Common myeloid progenitor, CD34-positive (primary cell): Measurements from ENCODE around the gene KATNBL1.
"Not testable (repeated sequence)": the region's sequence is repeated elsewhere in the genome, so short reads cannot be mapped to it uniquely, and the experiment has no call there.

Experiments used
- CTCF ChIA-PET: fragments of 350-600 bp; sonication (Branson Sonifier 250); formaldehyde crosslinking; loops from one replicate; lab custom pipeline; 2021; ENCODE audit warnings: antibody characterized with exemption; lab: Charles Lee
- POLR2A ChIA-PET: fragments of 350-600 bp; sonication (Branson Sonifier 250); formaldehyde crosslinking; loops from one replicate; lab custom pipeline; 2021; ENCODE audit warnings: antibody characterized with exemption; lab: Charles Lee
- DNase-seq, 3 donors: peaks; one replicate each; pipeline versions ENCODE4 v3.0.0 to v3.0.0-alpha.2; 2013
- H3K27ac ChIP-seq, 2 experiments: 1 replicate in 1 of 2; 2 replicates in 1 of 2; pipeline ENCODE4 v1.7.0; 2013; ENCODE audit warnings: inconsistent platforms in 2 of 2, low read length in 2 of 2, mild to moderate bottlenecking in 2 of 2, low read depth in 1 of 2, moderate library complexity in 1 of 2; ENCODE audit not compliant: severe bottlenecking in 2 of 2, insufficient read depth in 1 of 2, poor library complexity in 1 of 2
- H3K27me3 ChIP-seq, 5 experiments: replicated peaks in 2 of 5; 1 replicate in 3 of 5; 2 replicates in 2 of 5; pipeline versions ENCODE4 v1.6.1 to v1.7.0; 2013; ENCODE audit warnings: low read length in 4 of 5, mild to moderate bottlenecking in 2 of 5, moderate library complexity in 2 of 5, inconsistent platforms in 1 of 5; ENCODE audit not compliant: insufficient read depth in 5 of 5, control insufficient read depth in 4 of 5
- H3K36me3 ChIP-seq, 4 experiments: 1 replicate in 2 of 4; 2 replicates in 2 of 4; pipeline versions ENCODE4 v1.6.1 to v1.7.0; 2013; ENCODE audit warnings: low read length in 3 of 4, control low read depth in 1 of 4, mild to moderate bottlenecking in 1 of 4; ENCODE audit not compliant: control insufficient read depth in 4 of 4, insufficient read depth in 4 of 4
- H3K4me1 ChIP-seq, 4 experiments: 1 replicate in 3 of 4; 2 replicates in 1 of 4; pipeline versions ENCODE4 v1.6.1 to v1.7.1; 2013; ENCODE audit warnings: low read length in 3 of 4, mild to moderate bottlenecking in 3 of 4, control low read depth in 1 of 4, inconsistent platforms in 1 of 4, moderate library complexity in 1 of 4; ENCODE audit not compliant: control insufficient read depth in 4 of 4, insufficient read depth in 4 of 4; ENCODE audit errors: control extremely low read depth in 1 of 4
- H3K4me3 ChIP-seq, 7 experiments: 1 replicate in 4 of 7; 2 replicates in 3 of 7; pipeline versions ENCODE4 v1.5.1 to v1.7.0; 2013; ENCODE audit warnings: mild to moderate bottlenecking in 7 of 7, low read length in 6 of 7, moderate library complexity in 6 of 7, inconsistent platforms in 2 of 7, low read depth in 2 of 7, control low read depth in 1 of 7; ENCODE audit not compliant: insufficient read depth in 4 of 7, control insufficient read depth in 1 of 7; ENCODE audit errors: extremely low read depth in 1 of 7
- H3K9me3 ChIP-seq, 5 experiments: 1 replicate in 4 of 5; 2 replicates in 1 of 5; pipeline versions ENCODE4 v1.6.1 to v1.7.1; 2013; ENCODE audit warnings: low read length in 4 of 5, mild to moderate bottlenecking in 2 of 5, inconsistent platforms in 1 of 5, low read depth in 1 of 5, moderate library complexity in 1 of 5; ENCODE audit not compliant: control insufficient read depth in 4 of 5, insufficient read depth in 2 of 5; ENCODE audit errors: control extremely low read depth in 1 of 5
- WGBS: methylation state at CpG from one replicate; pipeline ENCODE4 v1.1.5; 2013; ENCODE audit not compliant: insufficient coverage; 5-methylcytosine and 5-hydroxymethylcytosine counted together

KATNBL1 gene

DNA sequence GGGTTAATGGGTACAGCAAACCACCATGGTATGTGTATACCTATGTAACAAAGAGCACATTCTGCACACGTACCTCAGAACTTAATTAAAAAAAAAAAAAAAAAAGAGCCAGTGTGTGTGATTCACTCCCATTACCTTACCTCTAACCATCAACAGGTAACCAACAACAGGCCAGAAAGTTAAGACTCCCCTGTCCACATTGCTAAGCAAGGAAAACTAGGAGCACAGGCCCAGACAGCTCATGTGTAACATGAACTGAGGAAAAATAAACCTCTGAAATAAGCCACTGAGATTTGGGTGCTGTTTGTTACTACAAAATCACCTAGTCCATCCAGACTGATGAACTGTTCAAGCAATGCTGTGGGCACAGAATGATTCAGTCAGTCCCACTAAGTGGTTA, 6.0 kb downstream of the KATNBL1 start:
- H3K27me3 ChIP-seq: no peaks in the 10 kb centered on the region
- no peak overlapping the region for H3K4me3 ChIP-seq
- no peak overlapping the region for H3K27ac ChIP-seq
- WGBS: no CpG with 5 or more reads among the region's 1 CpG
- H3K4me1 ChIP-seq: peaks cover 4 to 9% (median 5%) of the 10 kb centered on the region in 4 experiments
- CTCF ChIA-PET: interaction anchor here (0.7 kb wide), 1 partner anchor 94 kb away, joined by 3 read pairs; no protein-coding TSS in a partner anchor
- DNase-seq: no peak
- POLR2A ChIA-PET: no interaction called here
- H3K36me3 ChIP-seq: peaks cover 2 to 24% (median 4%) of the 10 kb centered on the region in 4 experiments
- no peaks in the 10 kb centered on the region for H3K9me3 ChIP-seq

DNA sequence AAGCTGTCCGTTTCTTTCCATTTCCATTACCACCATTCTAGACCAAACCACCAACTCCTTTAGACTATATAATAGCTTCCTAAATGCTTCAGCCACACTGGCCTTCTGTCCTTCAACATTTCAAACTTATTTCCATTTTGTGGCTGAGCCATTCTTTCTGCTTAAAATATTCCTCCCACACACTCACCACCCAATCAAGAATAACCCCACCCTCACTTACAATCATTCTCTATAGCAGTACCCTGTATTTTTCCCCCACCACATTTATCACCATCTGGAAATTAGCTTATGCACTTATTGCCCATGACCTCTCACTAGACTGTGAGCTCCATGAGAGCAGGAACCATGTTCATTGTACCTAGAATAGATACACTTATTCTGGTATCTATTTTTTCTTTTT, 6.6 kb downstream of the KATNBL1 start:
- Histone ChIP-seq H3K27me3 (no peaks in the 10 kb centered on the region), H3K36me3 (peaks cover 2 to 24% (median 4%) of the 10 kb centered on the region in 4 experiments), H3K4me3 (no peak overlapping the region), H3K9me3 (no peaks in the 10 kb centered on the region), H3K4me1 (peaks cover 0 to 3% (median 0%) of the 10 kb centered on the region in 4 experiments), H3K27ac (no peak overlapping the region)
- 92% methylated on average over 1 of the region's 1 CpG for WGBS
- ChIA-PET CTCF (interaction anchor here (0.5 to 0.7 kb wide), 2 partner anchors 92 to 93 kb away, joined by 3 read pairs; no protein-coding TSS in a partner anchor), POLR2A (no interaction called here)
- no peak for DNase-seq

DNA sequence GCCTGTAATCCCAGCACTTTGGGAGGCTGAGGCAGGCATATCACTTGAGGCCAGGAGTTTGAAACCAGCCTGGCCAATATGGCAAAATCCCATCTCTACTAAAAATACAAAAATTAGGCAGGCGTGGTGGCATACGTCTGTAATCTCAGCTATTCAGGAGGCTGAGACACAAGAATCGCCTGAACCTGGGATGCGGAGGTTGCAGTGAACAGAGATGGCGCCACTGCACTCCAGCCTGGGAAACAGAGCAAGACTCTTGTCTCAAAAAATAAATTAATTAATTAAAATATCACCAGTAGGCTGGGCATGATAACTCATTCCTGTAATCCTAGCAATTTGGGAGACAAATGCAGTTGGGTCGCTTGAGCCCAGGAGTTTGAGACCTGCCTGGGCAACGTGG, 16.6 kb downstream of the KATNBL1 start:
- H3K4me3 ChIP-seq, H3K9me3 ChIP-seq, H3K36me3 ChIP-seq, H3K27me3 ChIP-seq, CTCF ChIA-PET, H3K4me1 ChIP-seq, H3K27ac ChIP-seq, DNase-seq: not testable (repeated sequence)
- POLR2A ChIA-PET: interaction anchor here (0.6 kb wide), 1 partner anchor 26 kb away, joined by 3 read pairs; no protein-coding TSS in a partner anchor
- WGBS: 75% methylated on average over 5 of the region's 7 CpGs

DNA sequence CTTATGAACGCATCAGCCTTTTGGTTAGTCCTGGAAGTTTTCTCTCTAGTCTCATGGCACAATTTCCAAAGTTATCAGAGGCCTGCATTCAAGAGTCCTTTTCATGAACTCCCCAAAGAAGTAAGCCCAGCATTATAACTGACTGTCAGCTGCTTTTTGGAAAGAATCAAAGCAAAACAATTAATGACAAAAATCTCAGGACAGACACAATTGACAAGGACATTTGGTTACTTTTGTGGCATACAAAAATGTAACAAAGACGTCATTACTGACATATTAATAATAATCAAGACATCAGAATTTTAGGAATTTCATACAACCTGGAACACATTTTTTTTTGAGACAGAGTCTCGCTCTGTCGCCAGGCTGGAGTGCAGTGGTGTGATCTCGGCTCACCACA, 21.2 kb downstream of the KATNBL1 start:
- H3K36me3 ChIP-seq: peaks cover 3 to 26% (median 10%) of the 10 kb centered on the region in 4 experiments
- ChIA-PET CTCF (no interaction called here), POLR2A (interaction anchor here (0.5 kb wide), 1 partner anchor 514 kb away, joined by 3 read pairs; no protein-coding TSS in a partner anchor)
- no peak for DNase-seq
- no peak overlapping the region for H3K27ac ChIP-seq
- WGBS: 100% methylated on average over 5 of the region's 5 CpGs
- H3K9me3 ChIP-seq: peaks cover 0 to 13% (median 0%) of the 10 kb centered on the region in 5 experiments
- no peak overlapping the region for H3K4me3 ChIP-seq
- H3K4me1 ChIP-seq: no peaks in the 10 kb centered on the region
- no peaks in the 10 kb centered on the region for H3K27me3 ChIP-seq

DNA sequence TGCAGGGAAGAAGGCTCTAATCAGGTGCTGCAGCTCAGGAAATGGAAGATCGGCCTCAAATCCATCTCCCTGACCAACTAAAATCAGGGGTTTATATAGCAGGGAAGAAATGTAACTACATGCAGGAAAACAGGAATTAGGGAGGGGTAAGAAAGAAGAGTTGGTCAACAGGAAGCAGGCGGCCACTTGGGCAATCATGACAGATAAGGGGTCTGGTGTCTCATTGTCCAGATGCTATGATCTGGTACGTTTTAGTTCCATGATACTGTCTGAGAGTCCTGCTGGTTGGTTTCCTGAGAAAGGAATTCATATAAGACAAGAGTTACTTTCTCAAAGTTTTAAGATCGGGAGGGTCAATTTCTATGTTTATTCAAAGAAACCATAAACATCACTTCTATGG, 24.2 kb downstream of the KATNBL1 start:
- Histone ChIP-seq H3K4me3 (no peak overlapping the region), H3K36me3 (peaks cover 3 to 26% (median 10%) of the 10 kb centered on the region in 4 experiments), H3K4me1 (peaks cover 0 to 3% (median 1%) of the 10 kb centered on the region in 4 experiments), H3K27me3 (no peaks in the 10 kb centered on the region), H3K9me3 (peaks cover 0 to 13% (median 0%) of the 10 kb centered on the region in 5 experiments), H3K27ac (no peak overlapping the region)
- CTCF ChIA-PET: interaction anchor here (1.2 kb wide), 1 partner anchor 13 kb away, joined by 3 read pairs; no protein-coding TSS in a partner anchor
- POLR2A ChIA-PET: no interaction called here
- WGBS: 96% methylated on average over 4 of the region's 4 CpGs
- DNase-seq: no peak

DNA sequence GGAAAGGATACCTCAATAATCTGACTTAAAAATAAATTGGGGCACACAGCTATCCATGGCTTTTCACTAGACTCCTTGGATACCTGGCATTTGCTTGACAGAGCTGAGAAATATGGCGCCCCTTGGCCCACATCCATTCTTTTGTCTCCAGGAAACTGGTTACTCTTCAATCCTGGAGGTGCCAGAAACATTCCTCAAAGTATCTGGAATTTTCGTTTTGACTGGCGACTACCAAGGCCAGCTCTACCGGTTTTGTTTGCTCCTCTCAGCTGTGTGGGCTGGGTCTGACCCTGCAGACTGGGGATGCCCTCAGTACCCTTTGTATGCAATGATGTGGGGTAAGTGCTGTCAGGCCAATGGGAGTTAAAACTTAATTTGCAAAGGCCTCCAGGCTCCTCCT, 27.0 kb downstream of the KATNBL1 start:
- DNase-seq: no peak
- Histone ChIP-seq H3K4me3 (no peak overlapping the region), H3K27me3 (no peaks in the 10 kb centered on the region), H3K4me1 (peaks cover 0 to 3% (median 1%) of the 10 kb centered on the region in 4 experiments), H3K9me3 (peaks cover 0 to 13% (median 0%) of the 10 kb centered on the region in 5 experiments), H3K36me3 (peaks cover 3 to 30% (median 11%) of the 10 kb centered on the region in 4 experiments), H3K27ac (no peak overlapping the region)
- 86% methylated on average over 4 of the region's 4 CpGs for WGBS
- CTCF ChIA-PET: interaction anchor here (1.1 kb wide), 1 partner anchor 27 kb away, joined by 5 read pairs; the partner anchor contains the start of gene KATNBL1
- POLR2A ChIA-PET: no interaction called here

- Histone ChIP-seq H3K4me1 (peaks cover 0 to 3% (median 1%) of the 10 kb centered on the region in 4 experiments), H3K4me3 (no peak overlapping the region), H3K9me3 (peaks cover 2 to 16% (median 8%) of the 10 kb centered on the region in 5 experiments), H3K36me3 (peaks cover 0 to 8% (median 3%) of the 10 kb centered on the region in 4 experiments), H3K27me3 (no peaks in the 10 kb centered on the region), H3K27ac (no peak overlapping the region)
- DNase-seq: peak; percentile 10 to 62 (median 27)
- POLR2A ChIA-PET: no interaction called here
- WGBS: no CpG with 5 or more reads among the region's 3 CpGs
- CTCF ChIA-PET: interaction anchor here (1.4 kb wide), 1 partner anchor 96 kb away, joined by 4 read pairs; no protein-coding TSS in a partner anchor
Measured at GRCh38 chr15:34179234-34179633, 30.7 kb downstream of the KATNBL1 start.
